HG02610 (cell line): ENCODE results near the gene CORO2B.
"Not testable (repeated sequence)": the region's sequence is repeated elsewhere in the genome, so short reads cannot be mapped to it uniquely, and the experiment has no call there.

ENCODE experiments used
- ATAC-seq: cut with Tn5 transposase; IDR thresholded peaks from one replicate; pipeline ENCODE4 v1.9.1; 2021; ENCODE audit warnings: mild to moderate bottlenecking, moderate library complexity; ENCODE audit not compliant: unreplicated experiment

The CORO2B gene

GRCh38 chr15:68604840-68605478 is 26.2 kb downstream of the CORO2B start:
- ATAC-seq, result not testable (repeated sequence)

DNA sequence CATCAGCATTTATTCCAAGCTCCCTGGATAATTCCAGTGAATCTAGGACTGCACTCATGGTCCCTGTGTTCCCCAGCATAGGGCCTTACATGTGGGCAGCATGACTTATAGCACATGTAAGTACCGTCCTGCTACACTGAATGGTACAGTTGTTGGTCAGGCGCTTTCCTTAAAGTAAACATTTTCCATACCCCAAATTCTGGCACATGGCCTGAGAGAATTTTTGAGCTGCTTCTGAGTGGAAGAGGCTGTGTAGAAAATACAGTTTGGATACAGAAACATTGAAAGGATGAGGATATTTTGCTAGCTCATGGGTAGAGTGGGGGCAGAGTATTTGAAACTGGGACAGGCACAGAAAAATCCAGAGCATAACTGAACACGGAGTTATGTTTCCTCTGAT is 27.6 kb downstream of the CORO2B start:
- ATAC-seq, result no peak

GRCh38 chr15:68608206-68608843 is 29.5 kb downstream of the CORO2B start:
- no peak for ATAC-seq

DNA sequence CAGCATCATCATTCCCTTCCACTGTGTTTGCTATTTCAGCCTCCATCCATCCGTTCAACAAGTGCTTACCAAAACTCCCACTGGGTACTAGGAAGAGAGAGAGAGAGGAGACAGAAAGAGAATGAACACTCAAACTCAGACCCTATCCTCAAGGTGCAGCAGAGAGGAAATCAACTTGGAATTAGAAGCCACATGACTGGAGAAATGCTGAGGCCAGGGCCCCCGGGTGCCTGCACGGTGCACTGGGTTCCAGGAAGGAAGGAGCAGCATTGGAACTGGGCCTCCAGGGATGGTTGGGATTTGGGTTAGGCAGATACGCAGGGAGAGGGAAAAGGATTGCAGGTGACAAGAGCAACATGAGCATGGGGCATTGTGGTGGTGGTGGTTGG is 30.0 kb downstream of the CORO2B start:
- no peak for ATAC-seq

DNA sequence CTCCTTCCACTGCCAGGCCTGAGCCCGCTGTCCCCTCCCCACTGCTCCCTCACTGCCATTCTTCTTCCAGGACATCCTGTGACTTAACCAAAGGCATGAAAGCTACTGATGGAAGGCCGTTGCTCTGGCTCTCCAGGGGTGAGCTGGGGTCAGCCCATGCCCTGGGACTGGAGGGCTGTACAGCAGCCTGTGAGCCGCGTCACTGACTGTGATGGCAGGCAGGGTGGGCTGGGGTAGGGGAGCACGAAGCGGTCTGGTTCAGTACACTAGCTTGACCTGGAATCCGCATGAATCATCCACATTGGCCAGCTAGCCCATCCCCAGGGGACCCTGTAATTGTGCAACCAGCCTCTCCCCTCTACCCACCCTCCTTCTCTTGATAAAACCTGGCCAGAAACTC is 30.8 kb downstream of the CORO2B start:
- ATAC-seq, result no peak

- no peak for ATAC-seq
Measured at GRCh38 chr15:68610825-68611224, 32.0 kb downstream of the CORO2B start.

GRCh38 chr15:68612503-68612902 is 33.7 kb downstream of the CORO2B start:
- no peak for ATAC-seq

DNA sequence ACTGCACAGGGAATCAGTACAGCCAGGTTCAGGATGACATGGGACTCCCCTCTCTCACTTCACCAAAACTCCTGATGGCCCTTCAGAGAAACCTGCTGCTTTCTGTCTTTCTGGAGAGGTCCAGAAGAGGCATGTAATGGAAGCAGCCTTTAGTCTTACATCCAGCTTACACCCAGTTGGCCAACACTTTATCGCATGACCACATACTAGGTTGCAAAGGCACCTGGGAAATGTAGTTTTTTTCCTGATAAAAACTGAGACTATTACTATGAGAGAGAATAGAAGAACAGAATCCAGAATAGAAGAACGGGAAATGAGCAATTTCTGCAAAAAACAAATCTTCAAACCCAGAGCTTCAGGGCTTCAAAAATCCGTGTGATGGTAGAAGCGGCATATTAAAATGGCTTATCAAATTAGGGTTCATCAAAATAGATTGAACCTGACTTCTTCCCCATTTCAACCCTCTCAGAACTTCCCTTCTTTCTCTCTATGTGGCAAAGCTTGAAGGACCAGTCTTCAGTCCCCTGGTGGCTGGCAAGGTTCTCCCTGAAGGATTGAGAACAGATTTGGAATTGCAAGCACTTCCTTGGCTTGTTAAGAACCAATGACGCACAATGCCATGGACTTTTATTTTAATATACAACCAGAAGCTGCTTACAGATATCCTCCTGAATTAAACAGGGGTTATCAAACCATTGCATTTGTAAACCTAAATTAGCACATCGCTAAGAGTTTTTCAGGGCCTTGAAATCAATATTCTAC is 34.4 kb downstream of the CORO2B start:
- no peak for ATAC-seq

DNA sequence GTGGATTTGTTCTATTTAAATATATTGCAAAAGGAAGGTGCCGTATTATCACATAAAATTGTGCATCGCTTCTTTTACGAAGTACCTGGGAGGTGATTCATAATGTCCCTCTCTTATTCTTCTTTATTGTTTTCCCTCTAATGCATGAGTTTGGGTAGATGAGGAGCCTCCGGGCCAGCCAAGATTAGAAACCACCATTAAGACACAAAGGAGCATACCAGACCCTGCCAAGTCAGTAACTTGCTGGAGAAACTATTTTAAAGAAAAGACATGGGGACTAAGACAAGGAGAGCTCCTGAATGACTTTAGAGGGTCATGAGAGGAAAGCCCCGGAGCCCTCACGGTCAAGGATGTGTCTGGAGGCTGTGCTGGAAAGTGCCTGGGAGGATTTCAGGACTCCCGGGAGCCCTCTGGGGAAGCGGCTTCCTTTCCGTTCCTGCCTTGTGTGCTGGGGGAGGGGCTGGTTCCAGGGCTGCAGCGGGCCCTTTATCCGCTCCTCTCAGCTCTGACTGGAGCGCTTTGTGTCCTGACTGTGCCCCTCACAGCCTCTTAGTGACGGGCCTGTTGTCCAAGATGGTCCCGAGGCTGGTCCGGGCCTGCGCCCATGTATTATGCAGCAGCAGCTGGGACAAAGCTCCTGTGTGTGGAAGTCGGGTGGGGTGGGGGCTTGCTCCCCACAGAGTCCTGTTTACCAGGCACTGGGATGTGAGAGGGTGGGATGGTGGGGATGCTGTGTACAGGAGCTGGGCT is 35.7 kb downstream of the CORO2B start:
- ATAC-seq, result no peak

DNA sequence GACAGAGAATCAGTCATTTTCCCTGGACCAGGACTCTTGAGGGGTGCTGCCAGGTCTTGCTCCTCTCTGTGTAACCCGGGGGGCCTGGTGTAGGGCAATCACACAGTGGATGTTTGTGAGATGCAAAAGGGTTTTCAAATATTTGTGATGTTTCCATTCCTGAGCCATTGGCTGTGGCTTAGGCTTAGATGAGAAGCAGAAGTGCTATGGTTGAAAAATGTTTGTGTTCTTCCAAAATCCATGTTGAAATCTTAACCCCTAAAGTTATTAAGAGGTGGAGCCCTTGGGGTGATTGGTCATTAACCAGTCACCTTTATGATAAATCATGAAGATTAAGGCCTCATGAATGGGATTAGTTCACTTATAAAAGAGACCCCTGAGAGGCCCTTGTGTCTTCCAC is 36.5 kb downstream of the CORO2B start:
- no peak for ATAC-seq

DNA sequence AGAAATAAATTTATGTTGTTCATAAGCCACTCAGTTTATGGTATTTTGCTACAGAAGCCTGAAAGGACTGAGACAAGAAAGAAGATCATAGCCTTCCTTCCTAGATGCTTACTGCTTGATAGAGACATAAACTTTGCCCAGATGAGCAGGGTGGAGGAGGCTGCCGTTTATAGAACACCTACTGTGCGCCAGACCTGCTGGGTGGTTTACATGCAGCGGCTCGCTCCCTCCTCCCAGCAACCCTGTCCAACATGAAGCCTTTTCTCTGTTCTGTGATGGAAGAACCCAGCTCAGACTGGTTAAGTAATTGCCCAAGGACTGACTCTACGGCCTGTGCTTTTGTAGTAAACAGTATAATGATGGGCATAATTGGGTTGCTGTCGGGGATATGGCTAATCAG is 37.0 kb downstream of the CORO2B start:
- no peak for ATAC-seq

- no peak for ATAC-seq
Measured at GRCh38 chr15:68616397-68616796, 37.6 kb downstream of the CORO2B start.

GRCh38 chr15:68617001-68617400 is 38.2 kb downstream of the CORO2B start:
- ATAC-seq, result no peak

- ATAC-seq, result no peak
Measured at GRCh38 chr15:68617777-68618176, 39.0 kb downstream of the CORO2B start.

DNA sequence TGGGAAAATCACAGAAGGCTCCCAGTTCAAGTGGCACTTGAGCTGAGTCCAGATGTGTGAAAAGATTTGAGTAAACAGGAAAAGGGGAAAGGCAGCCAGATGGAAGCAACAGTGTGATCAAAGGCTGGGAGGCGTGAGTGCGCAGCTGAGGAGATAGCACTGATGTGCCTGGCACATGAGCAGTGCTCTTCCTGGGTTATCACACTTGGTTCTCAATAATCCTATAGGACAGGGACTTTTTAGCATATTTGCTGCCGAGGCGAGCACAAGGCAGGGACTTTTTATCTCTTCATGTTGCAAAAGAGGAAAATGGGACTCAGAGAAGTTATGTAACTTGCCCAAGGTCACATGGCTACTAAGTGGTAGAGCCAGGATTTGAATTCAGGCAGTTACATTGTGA is 39.6 kb downstream of the CORO2B start:
- no peak for ATAC-seq

GRCh38 chr15:68618908-68619698 is 40.3 kb downstream of the CORO2B start:
- ATAC-seq, result no peak

- no peak for ATAC-seq
Measured at GRCh38 chr15:68620721-68621527, 42.1 kb downstream of the CORO2B start.

DNA sequence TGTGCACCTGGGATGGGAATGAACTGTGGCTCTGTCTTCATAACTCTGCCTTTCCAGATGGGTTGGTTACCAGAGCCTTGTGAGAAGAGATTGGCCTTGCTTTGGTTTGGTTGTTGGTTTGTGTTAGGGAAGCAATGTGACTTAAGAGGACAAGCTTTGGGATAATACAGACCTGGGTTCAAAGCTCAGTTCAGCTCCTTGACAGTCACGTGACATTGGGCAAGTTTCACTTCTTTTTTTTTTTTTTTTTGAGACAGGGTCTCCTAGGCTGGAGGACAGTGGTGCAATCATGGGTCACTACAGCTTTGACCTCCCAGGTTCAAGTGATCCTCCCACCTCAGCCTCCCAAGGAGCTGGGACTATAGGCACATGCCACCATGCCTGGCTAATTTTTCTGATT is 42.7 kb downstream of the CORO2B start:
- no peak for ATAC-seq

- no peak for ATAC-seq
Measured at GRCh38 chr15:68623301-68623892, 44.6 kb downstream of the CORO2B start.
